Activated T-cell treated with anti-CD3 and anti-CD28 coated beads, Interleukin-2, amount 50 U/mL, for 1 hour (primary cell): ENCODE data around the gene LOC101059915.
A peak's percentile ranks its signal among the peaks of the same experiment; 100 is the strongest.
"Not testable (repeated sequence)": the region's sequence is repeated elsewhere in the genome, so short reads cannot be mapped to it uniquely, and the experiment has no call there.

Experiments used
- DNase-seq: peaks from one replicate; pipeline ENCODE4 v3.0.0-alpha.2; 2020

LOC101059915 gene

DNA sequence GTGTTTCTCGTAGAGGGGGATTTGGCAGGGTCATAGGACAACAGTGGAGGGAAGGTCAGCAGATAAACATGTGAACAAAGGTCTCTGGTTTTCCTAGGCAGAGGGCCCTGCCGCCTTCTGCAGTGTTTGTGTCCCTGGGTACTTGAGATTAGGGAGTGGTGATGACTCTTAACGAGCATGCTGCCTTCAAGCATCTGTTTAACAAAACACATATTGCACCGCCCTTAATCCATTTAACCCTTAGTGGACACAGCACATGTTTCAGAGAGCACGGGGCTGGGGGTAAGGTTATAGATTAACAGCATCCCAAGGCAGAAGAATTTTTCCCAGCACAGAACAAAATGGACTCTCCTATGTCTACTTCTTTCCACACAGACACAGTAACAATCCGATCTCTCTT, 22.9 kb upstream of the LOC101059915 start:
- DNase-seq: not testable (repeated sequence)

DNA sequence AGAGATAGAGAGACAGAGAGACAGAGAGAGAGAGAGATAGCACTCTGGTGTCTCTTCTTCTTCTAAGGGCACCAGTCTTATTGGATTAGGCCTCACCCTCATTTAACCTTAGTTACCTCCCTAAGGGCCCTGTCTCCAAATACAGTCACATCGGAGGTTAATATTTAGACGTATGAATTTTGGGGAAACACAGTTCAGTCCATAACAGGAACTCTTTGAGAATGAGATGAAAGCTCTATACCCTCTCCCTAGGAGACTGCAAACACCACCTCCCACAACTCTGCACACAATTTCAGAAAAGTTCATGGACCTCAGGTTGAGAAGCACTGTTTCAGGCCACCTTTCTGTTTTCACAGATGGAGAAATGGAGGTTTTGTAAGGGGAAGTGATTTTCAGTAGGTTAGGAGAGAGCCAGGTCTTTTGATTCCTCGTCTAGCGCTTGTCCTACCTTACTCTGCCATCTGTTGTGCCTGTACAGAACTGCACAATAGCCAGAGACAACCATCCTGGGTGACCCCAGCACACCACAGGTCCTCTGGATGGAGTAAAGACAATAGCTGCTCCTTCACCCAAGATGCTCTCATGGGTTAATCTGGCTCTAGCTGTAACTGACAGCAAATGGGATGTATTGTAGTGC, 16.9 kb upstream of the LOC101059915 start:
- DNase-seq: no peak

DNA sequence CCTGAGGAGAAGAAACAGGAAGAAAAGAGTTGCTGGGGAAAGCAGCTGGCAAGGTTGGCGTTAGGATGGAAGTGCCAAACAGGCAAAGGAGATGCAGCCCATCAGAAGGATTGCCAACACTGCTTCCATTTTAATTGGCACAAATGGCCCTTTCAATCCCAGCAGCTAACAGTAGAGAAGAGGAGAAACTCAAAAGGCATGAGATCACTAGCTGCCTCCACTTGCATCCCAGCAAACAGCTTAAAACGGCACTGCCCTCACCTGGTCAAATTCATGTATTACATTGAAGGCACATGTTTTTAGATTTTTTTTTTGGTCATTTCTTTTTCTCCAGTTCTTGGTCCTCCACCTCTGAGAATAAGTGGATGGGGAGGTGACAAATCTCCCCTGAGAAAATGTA, 14.9 kb upstream of the LOC101059915 start:
- DNase-seq: no peak

DNA sequence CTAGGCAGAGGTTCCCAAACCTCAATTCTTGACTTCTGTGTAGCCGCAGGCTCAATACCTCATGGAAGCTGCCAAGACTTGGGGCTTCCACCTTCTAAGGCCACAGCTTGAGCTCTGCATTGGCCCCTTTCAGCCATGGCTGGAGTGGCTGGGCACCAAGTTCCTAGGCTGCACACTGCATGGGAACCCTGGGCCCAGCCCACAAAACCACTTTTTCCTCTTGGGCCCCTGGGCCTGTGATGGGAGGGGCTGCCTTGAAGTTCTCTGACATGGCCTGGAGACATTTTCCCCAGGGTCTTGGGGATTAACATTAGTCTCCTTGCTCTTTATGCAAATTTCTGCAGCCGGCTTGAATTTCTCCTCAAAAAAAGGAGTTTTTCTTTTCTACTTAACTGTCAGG, 14.0 kb upstream of the LOC101059915 start:
- DNase-seq: no peak

DNA sequence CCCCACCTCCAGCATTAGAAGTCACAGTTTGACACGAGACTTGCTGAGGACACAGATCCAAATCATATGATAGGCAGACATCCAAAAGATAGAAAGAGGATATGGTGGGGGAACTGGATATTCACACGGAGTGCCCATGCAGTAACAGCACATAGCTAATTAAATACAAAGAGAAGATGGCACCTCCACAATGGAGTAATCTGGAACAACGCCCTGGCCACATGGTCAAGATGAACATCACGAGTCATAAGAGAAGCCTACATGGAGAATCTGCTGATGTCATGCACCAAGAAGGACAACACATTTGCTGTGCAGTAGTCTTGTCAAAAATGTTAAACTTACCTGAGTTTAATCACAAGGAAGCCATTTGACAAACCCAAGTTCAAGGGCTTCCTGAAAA, 10.1 kb upstream of the LOC101059915 start:
- DNase-seq: no peak

DNA sequence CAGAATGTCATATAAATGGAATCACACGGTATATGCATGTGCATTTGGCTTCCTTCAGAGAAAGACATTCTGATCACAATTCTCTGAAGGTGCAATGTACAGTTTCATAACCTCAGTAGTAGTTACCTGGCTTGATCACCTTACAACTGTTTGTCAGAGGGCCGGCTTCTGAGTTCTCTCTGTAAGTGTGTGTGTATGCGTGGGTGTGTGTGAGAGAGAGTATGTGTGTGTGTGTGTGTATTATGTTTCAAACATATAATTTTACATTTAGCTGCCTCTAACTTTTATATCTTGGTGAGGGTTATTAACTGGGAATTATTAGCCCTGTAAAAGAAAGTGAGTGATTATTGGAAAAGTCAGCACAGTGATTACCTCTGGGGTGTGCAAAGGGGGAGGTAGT, 8.0 kb upstream of the LOC101059915 start:
- DNase-seq: no peak

DNA sequence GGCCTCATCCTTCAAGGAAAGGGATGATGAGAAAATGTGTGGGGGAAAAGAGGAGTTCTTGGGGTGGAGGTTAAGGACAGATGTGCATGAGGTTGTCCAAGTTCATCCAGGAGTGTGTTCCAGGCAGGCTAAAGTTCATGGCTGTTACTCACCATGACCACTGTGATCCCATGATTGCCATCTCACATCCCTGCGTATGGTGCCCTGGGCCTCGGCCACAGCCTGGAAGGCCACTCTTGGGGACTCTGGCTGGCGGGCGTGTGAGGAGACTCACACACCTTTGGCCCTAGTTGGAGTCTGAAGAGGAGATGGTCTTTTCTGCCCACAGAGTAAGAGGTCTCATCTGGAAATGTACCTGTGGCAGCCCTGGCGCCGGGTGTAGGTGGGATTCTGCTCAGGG, 7.4 kb upstream of the LOC101059915 start:
- no peak for DNase-seq

DNA sequence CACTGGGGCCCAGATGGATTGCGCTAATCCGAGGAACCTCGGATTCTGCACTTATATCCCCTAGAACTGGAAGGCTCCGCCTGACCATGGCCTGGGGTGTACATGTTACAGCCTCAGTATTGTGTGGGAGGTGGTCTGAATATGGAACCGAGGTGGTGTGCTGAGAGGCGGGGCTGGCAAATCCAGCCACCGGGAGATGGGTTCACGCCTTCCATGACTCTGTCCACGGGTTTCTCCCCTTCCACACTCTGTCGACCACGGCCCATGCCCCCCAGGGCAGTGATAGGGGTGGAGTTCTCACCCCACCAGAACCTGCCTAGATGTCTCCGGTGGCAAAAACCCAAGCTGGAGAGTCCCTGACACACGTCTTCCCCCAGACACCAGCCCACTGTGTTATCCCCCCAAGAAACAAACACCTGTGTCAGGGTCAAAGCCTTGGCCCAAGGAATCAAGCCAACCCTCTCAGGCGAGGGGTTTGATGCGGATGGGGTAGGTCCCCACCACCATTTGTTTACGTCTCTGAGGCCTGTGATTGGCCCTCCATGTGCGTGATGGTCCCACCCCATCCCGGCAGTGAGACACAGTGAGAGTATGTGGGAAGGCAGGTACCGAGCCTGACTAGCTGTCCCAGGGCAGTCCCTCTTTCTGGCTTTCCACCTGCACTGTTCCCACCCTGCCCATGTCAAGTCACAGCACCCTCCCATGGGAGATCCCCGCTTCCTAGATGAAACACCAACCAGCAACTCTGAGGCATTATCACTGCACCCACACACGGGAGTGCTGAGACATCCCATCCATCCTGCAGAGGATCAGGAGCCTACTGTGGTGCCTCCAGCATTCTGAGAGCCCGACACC, 6.6 kb upstream of the LOC101059915 start:
- no peak for DNase-seq

DNA sequence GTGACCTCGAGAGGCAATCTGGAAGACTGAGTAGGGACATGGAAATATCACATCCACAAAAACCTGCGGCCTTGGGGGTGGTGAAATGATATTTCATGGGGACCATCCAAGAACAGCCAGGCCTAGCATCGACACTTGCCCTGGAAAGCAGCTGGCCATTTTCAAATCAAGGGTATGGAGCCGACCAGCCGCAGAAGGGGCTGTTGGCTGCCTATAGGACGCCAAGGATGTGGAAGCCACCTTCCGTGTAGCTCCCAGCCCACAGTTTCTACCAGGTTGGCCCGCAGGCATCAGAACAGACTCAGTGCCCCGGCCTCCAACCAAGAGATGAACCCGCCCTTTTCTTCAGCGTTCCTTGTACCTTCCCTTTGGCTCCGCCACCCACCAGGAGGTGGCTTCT, 5.4 kb upstream of the LOC101059915 start:
- DNase-seq: no peak

DNA sequence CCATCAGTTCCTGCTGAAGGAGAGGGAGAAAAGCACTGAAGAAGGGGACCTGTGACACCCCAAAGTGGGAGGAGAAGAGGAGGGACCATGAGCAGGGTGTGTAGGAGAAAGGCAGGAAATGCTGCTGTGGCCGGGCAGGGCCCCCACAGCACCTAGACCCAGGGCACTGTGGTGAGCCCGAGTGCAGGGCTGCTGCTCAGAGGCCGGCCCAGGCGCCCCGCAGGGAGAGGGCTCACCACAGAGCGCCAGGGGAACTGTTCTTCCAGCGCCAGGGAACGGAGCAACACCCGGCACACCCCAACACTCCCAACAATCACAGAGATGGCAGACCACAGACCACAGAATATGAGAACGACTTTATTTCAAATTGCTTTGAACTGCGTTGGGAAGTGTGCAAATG, 4.7 kb upstream of the LOC101059915 start:
- DNase-seq: not testable (repeated sequence)

DNA sequence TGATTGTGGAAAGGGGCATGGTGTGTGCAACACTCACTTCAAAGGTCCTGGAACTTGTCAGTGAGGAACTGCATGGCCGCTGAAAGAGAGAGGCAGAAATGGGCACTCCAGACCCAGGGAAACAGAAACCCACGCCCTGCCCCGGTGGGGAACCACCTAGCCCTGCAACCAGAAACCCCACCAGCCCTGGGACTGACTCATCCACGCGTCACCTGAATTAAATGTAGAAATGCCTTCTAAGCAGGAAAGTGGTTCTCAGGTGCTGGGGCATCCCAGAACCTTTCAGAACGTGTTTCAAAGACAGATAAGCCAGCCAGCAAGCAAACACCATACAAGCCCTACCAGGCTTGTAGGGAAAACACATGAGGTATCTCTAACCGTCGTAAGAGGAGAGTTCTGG, 4.1 kb upstream of the LOC101059915 start:
- peak; percentile 50 for DNase-seq

DNA sequence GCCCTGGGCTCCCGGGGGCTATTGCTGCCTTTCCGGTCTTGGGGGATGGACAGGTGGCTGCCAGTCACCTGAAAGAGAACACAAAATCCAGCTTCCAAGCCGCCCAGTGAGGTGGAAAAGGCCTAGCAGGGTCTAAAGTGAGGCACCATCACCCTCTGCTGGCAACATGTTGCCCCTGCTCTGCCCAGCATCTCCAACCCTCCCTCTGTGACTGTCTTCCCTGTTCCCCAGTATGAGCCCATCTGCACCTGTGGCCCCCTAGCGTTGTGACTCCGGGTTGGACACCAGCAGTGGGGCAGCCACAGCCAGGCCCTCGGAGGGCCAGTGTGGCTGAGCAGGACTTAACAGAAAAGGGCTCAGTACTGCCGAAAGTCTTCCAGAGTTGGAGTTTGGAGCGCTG, 3.1 kb upstream of the LOC101059915 start:
- DNase-seq: not testable (repeated sequence)

DNA sequence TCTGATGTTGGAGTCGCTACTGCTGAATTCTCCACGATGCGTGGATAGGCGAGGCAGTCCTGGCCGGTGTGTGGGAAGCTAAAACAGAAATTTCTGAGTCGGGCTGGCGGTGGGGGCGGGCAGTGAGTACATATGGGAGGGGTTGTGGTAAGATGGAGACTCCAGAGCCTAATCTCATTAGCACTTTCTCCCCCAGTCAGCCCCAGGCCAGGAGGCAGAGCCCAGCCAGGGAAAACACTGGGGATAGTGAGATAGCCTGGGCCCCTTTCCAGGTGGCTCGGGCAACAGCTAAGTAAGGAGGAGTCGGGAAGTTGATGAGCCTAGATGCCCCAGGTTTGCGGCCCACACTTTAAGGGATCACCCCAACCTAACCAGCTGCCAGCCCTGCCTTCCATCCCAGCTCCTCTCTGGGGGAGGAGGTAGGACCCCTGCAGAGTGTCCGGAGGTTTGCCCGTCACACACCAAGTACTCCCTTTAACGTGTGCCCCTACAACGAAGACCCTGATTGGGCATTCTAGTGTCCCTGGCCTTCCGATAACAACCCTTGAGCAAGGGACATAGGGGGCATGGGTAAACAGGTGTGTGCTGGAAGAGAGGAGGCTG, 2.4 kb upstream of the LOC101059915 start:
- no peak for DNase-seq

DNA sequence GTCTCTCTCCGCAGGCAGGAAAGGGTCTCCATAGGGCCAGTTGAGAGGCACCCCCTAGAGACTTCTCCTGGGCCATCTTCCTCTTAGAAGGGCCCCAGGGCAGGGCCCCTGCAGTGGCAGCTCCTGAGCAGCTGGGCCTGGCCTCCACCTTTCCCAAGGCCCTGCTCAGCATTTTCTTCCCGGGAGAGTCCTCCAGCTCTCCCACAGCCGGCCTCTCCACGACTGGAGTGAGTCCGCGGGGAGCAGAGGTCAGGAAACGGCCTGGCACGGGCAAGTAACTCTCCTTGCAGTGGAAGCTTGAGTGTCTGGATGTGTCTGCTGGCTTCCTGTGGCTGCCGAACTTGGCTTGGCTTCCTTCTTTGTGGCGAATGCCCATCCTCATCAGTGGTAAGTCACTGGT, 1.6 kb upstream of the LOC101059915 start:
- DNase-seq: no peak

DNA sequence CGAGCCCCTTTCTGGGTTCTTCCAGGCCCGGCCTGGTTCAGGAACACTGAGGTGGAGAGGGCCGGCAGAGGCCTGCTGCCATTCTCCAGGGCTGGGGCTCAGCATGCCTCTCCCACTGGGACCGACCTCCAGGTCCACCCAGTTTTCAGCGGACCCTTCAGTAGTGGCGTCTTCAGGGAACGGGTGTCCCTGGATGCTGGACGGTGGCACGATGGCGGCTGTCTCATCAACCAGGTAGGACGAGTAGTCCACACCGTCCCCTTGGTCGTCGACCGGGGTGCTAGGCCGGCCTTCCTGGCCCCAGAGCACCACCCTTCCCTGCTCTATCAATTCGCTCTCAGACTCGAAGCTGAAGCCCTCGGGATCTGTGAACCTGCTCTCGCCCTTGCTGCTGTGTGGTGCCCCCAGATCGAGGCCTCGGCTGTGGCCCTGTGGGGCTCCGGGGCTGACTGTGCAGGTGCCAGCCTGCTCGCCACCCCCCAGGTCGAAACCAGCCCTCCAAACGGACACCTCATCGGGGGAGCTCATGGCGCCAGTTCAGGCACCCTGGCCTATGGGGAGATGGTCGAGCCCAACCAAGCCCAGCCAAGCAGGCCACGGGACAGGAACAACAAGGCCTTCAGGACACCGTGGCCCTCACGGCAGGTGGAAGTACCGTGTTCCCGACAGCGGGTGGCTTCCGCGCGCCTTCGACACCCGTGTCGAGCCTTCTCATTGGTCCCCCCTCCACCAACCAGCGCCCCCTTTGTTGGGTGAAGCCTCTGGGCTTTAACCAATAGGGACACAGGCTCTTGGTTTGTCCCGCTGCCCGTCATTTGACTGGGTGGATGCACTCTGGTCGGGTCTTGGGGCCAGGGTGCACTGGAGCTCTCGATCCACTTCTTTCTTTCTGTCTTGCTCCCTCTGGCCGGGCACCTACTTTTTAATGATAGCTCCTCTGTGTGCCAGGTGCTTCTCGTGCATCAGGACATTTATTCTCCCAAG, 814 bp upstream of the LOC101059915 start:
- DNase-seq: no peak

DNA sequence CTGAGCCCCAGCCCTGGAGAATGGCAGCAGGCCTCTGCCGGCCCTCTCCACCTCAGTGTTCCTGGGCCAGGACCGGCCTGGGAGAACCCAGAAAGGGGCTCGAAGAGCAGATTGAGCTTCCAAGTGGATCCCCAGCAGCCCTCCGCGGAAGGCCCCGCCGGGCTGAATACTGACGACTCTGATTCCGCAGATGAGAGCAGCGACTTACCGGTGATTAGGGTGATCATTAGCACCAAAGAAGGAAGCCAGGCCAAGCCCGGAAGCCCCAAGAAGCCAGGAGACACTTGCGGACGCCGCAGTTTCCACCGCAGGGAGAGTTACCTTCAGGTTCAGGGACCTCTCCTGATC, 876 bp downstream of the LOC101059915 start:
- no peak for DNase-seq

DNA sequence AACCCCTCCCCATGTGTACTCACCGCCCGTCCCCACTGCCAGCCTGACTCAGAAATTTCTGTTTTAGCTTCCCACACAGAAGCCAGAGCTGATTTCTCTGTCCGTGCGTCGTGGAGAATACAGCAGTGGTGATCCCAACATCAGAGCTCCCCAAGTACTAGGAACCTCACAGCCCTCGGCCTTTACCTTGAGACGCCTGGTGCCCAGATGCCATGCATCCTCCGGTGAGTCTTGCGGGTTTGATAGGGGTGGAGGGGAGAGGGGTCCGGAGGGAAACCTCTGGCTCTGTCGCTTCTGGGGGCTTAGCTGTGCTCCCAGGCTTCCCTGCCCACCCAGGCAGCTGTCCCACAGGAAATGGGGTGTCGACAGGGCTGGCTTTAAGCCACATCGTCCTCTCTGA, 2.1 kb downstream of the LOC101059915 start:
- DNase-seq: no peak

DNA sequence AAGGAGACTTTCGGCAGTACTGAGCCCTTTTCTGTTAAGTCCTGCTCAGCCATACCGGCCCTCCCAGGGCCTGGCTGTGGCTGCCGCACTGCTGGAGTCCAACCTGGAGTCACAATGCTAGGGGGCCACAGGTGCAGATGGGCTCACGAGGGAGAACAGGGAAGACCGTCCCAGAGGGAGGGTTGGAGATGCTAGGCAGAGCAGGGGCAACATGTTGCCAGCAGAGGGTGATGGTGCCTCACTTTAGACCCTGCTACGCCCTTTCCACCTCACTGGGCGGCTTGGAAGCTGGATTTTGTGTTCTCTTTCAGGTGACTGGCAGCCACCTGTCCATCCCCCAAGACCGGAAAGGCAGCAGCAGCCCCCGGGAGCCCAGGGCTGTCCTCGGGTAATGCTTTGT, 2.6 kb downstream of the LOC101059915 start:
- DNase-seq: peak; percentile 41

DNA sequence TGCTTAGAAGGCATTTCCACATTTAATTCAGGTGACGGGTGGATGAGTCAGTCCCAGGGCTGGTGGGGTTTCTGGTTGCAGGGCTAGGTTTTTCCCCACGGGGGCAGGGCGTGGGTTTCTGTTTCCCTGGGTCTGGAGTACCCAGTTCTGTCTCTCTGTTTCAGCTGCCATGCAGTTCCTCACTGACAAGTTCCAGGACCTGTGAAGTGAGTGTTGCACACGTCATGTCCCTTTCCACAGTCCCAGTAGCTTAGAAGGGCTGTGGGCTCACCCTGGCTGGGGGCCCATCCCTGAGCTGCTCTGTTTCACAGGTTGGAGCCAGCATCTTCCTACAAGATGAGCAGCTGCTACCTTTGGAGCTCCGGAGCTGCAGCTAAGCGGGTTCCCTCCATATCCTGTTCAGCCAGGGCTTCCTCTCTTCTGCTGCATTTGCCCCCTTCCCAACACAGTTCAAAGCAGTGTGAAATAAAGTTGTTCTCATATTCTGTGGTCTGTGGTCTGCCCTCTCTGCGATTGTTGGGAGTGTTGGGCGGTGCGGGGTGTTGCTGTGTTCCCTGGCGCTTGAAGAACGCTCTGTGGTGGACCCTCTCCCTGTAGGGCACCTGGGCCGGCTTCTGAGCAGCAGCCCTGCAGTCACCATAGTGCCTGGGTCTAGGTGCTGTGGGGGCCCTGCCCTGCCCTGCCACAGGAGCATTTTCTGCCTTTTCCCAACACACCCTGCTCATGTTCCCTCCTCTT, 3.9 kb downstream of the LOC101059915 start:
- DNase-seq: no peak

DNA sequence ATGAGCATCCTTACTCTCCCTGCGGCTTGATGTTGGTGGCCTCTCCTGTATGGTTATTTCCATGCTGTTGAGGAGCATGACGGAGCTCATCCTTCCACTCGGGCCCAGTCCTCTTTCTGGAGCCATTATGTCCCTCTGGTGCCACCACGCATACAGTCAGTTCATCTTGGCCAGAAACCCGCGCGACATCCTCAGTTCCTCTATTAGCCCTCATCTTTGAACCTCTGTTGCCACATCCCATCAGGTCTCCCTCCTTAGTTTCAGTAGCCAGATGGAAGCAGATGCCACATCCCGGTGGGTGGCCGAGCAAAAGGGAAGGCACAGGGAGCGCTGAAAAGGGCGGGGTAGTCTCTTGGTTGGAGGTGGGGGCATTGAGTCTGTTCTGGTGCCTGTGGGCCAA, 4.6 kb downstream of the LOC101059915 start:
- DNase-seq: no peak

DNA sequence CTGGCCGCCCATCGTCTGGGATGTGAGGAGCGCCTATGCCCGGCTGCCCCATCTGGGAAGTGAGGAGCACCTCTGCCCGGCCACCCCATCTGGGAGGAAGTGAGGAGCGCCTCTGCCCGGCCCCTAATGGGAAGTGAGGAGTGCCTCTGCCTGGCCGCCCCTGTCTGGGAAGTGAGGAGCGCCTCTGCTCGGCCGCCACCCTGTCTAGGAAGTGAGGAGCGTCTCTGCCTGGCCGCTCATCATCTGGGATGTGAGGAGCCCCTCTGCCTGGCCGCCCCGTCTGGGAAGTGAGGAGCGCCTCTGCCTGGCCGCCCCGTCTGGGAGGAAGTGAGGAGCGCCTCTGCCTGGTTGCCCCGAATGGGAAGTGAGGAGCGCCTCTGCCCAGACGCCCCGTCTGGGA, 8.3 kb downstream of the LOC101059915 start:
- not testable (repeated sequence) for DNase-seq

DNA sequence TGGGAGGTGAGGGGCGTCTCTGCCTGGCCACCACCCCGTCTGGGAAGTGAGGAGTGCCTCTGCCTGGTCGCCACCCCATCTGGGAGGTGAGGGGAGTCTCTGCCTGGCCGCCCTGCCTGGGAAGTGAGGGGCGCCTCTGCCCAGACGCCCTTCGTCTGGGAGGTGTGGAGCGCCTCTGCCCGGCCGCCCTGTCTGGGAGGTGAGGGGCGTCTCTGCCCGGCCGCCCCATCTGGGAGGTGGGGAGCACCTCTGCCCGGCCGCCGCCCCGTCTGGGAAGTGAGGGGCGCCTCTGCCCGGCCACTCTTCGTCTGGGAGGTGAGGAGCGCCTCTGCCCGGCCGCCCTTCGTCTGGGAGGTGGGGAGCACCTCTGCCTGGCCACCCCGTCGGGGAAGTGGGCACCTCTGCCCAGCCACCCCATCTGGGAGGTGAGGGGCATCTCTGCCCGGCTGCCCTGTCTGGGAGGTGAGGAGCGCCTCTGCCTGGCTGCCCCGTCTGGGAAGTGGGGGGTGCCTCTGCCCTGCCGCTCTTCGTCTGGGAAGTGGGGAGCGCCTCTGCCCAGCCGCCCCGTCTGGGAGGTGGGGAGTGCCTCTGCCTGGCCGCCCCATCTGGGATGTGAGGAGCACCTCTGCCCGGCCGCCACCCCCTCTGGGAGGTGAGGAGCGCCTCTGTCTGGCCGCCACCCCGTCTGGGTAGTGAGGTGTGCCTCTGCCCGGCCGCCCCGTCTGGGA, 8.9 kb downstream of the LOC101059915 start:
- DNase-seq: peak; percentile 14
